Measurements from ENCODE around the gene NOXO1. TPM values are rescaled to one million over a fixed set of nuclear protein-coding genes. Genes with fewer than 3 reads are reported as not detected.

The NOXO1 gene
- total RNA-seq, 1 experiment from 2014 or later: 1.7 TPM

DNA sequence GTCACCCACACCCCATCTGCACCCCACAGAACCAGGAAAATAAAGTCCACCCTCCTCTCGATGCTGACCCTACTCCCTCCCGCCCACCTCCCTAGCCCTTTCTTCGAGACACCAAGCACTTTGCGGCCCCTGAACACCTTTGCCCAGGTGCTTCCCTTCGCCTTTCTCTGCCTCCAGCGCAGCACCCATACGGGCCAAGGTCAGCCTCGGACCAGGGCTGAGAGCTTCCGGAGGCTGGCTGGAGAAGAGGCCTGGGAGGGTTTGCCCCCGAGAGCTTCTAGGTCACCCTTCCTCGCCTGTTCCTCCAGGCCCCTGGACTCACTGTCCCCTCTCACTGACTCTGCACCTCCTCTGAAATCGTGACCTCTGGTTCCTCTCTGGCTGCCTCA is 42.8 kb upstream of the NOXO1 start:
- Histone ChIP-seq H3K4me1 (ENCODE audit: insufficient read depth, low read length) (no peaks in the 10 kb centered on the region; the same call in 1 of the 2 replicates), H2BK5ac (ENCODE audit: insufficient read length, low read length) (no peak overlapping the region), H3K4me2 (ENCODE audit: insufficient read depth, insufficient read length, low read length) (peak overlapping the region; percentile 35), H4K20me1 (ENCODE audit: control insufficient read depth, insufficient read depth, insufficient read length) (no peaks in the 10 kb centered on the region), H2AK5ac (ENCODE audit: insufficient read length, low read length) (no peak overlapping the region), H3K56ac (ENCODE audit: insufficient read length, low read depth, low read length) (no peak overlapping the region), H3K14ac (ENCODE audit: insufficient read depth, low read length) (no peak overlapping the region), H4K8ac (replicated peaks; ENCODE audit: insufficient read length, low read depth, low read length) (no peak overlapping the region), H3K27ac (ENCODE audit: insufficient read length, low read depth, low read length) (no peak overlapping the region), H3K23me2 (ENCODE audit: insufficient read length, low read depth, low read length, poor library complexity, severe bottlenecking) (peaks cover 16% of the 10 kb centered on the region), H2BK15ac (ENCODE audit: low read depth, low read length) (no peak overlapping the region; the same call in 1 of the 2 replicates), H3K9ac (ENCODE audit: extremely low read depth, insufficient read length, low read length) (no peak overlapping the region), H2AFZ (ENCODE audit: low read length) (no peak overlapping the region), H2BK20ac (ENCODE audit: low read depth, low read length, poor library complexity, severe bottlenecking) (no peak overlapping the region), H4K91ac (ENCODE audit: insufficient read length, low read depth, low read length) (no peak overlapping the region), H4K5ac (ENCODE audit: insufficient read length, low read depth, low read length) (no peak overlapping the region), H3K23ac (ENCODE audit: insufficient read length, low read depth, low read length) (no peak overlapping the region), H3K79me1 (ENCODE audit: insufficient read depth, low read depth, low read length, poor library complexity, severe bottlenecking) (no peaks in the 10 kb centered on the region), H3K4ac (ENCODE audit: low read depth, low read length) (no peak overlapping the region), H3T11ph (ENCODE audit: low read length) (no peak overlapping the region), H2BK120ac (ENCODE audit: low read depth, low read length, poor library complexity, severe bottlenecking) (no peak overlapping the region), H3K27me3 (ENCODE audit: insufficient read depth, low read length) (peaks cover 20% of the 10 kb centered on the region; the same call in 1 of the 2 replicates), H2BK12ac (ENCODE audit: insufficient read length, low read depth, low read length) (no peak overlapping the region), H3K79me2 (ENCODE audit: insufficient read depth, low read length) (no peaks in the 10 kb centered on the region), H3K9me3 (ENCODE audit: control insufficient read depth, low read depth, low read length) (no peaks in the 10 kb centered on the region), H3K18ac (ENCODE audit: insufficient read length, low read depth, low read length) (no peak overlapping the region)
- no peaks in the 10 kb centered on the region for H3K36me3 Mint-ChIP-seq (ENCODE audit: insufficient read depth in 1 of 3, low read depth in 3 of 3)
- peaks cover 0 to 6% of the 10 kb centered on the region in 2 experiments; a peak in 3 of 5 replicates for H3K9me3 Mint-ChIP-seq
- H3K27ac Mint-ChIP-seq: no peak overlapping the region; a peak in 1 of 7 replicates
- no CpG with 5 or more reads among the region's 12 CpGs for WGBS (ENCODE audit: extremely low coverage, insufficient read length, low lambda C conversion rate)
- peak overlapping the region in 1 of 2 experiments; percentile 56; a peak in 2 of 5 replicates for H3K4me3 Mint-ChIP-seq
- H3K4me1 Mint-ChIP-seq: peaks cover 14 to 16% of the 10 kb centered on the region in 2 experiments
- peaks cover 71% of the 10 kb centered on the region for H3K27me3 Mint-ChIP-seq (ENCODE audit: low read depth)
- TF ChIP-seq, protein P1, sequence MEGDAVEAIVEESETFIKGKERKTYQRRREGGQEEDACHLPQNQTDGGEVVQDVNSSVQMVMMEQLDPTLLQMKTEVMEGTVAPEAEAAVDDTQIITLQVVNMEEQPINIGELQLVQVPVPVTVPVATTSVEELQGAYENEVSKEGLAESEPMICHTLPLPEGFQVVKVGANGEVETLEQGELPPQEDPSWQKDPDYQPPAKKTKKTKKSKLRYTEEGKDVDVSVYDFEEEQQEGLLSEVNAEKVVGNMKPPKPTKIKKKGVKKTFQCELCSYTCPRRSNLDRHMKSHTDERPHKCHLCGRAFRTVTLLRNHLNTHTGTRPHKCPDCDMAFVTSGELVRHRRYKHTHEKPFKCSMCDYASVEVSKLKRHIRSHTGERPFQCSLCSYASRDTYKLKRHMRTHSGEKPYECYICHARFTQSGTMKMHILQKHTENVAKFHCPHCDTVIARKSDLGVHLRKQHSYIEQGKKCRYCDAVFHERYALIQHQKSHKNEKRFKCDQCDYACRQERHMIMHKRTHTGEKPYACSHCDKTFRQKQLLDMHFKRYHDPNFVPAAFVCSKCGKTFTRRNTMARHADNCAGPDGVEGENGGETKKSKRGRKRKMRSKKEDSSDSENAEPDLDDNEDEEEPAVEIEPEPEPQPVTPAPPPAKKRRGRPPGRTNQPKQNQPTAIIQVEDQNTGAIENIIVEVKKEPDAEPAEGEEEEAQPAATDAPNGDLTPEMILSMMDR (conservative IDR thresholded peaks at IDR 0.05): no peak
- DNase-seq: no peak

Measured in H9 (cell line).